OCI-LY7 (cell line): ENCODE data around the gene NEDD4. TPM values are rescaled to one million over a fixed set of nuclear protein-coding genes. Genes with fewer than 3 reads are reported as not detected.

Source experiments
- BruUV-seq: library from RNA; stranded (reverse); fragments of 400-500 nt; replicated peaks from 2 replicates; lab custom pipeline; 2021; lab: Mats Ljungman, UMichigan
- CTCF ChIA-PET: fragments of 300-600 bp; sonication (Branson Sonifier 250); formaldehyde crosslinking; loops from one replicate; lab custom pipeline; 2022; ENCODE audit warnings: antibody characterized with exemption; ENCODE audit not compliant: unreplicated experiment; lab: Charles Lee
- POLR2A ChIA-PET: fragments of 300-600 bp; sonication (Branson Sonifier 250); formaldehyde crosslinking; loops from one replicate; lab custom pipeline; 2022; ENCODE audit warnings: antibody characterized with exemption; lab: Charles Lee
- DNase-seq: peaks from one replicate; pipeline ENCODE4 v3.0.0-alpha.2; 2015; ENCODE audit warnings: low spot score
- H2AFZ ChIP-seq: fragments of 200-600 bp; sonication (generic), shearing (Covaris generic); 2 replicates; pipeline ENCODE4 v1.6.1; 2014; ENCODE audit warnings: mild to moderate bottlenecking, antibody characterized with exemption, low read length, moderate library complexity
- H3K27ac ChIP-seq: fragments of 200-600 bp; sonication (generic); 2 replicates; pipeline ENCODE4 v1.5.1; 2014; ENCODE audit warnings: mixed run types, low read depth, mild to moderate bottlenecking, moderate library complexity, low read length, inconsistent platforms; ENCODE audit not compliant: poor library complexity, severe bottlenecking
- H3K36me3 ChIP-seq: fragments of 200-600 bp; sonication (generic); 2 replicates; pipeline ENCODE4 v1.6.1; 2014; ENCODE audit warnings: mild to moderate bottlenecking, antibody characterized with exemption, low read length, moderate library complexity, mixed read lengths; ENCODE audit not compliant: insufficient read depth
- H3K4me1 ChIP-seq: fragments of 200-600 bp; sonication (generic); 2 replicates; pipeline ENCODE4 v1.5.1; 2014; ENCODE audit warnings: mild to moderate bottlenecking, low read length; ENCODE audit not compliant: insufficient read depth, poor library complexity, severe bottlenecking
- H3K4me2 ChIP-seq: fragments of 200-600 bp; sonication (generic); 2 replicates; pipeline ENCODE4 v1.6.1; 2014; ENCODE audit warnings: mild to moderate bottlenecking, low read length
- H3K4me3 ChIP-seq: fragments of 200-600 bp; sonication (generic); 2 replicates; pipeline ENCODE4 v1.5.1; 2014; ENCODE audit warnings: mild to moderate bottlenecking, low read depth, low read length; ENCODE audit not compliant: poor library complexity, severe bottlenecking
- H3K79me2 ChIP-seq: fragments of 200-600 bp; sonication (generic); 2 replicates; pipeline ENCODE4 v1.6.1; 2016; ENCODE audit warnings: low read depth, mild to moderate bottlenecking, low read length, moderate library complexity, mixed read lengths; ENCODE audit not compliant: insufficient read depth
- H3K9me2 ChIP-seq: fragments of 200-600 bp; sonication (generic); 2 replicates; pipeline ENCODE4 v1.6.1; 2016; ENCODE audit warnings: mild to moderate bottlenecking, low read length, mixed read lengths; ENCODE audit not compliant: insufficient read depth
- H3K9me3 ChIP-seq: fragments of 200-600 bp; sonication (generic); 2 replicates; pipeline ENCODE4 v1.6.1; 2014; ENCODE audit warnings: mild to moderate bottlenecking, mixed run types, low read length, mixed read lengths
- H4K20me1 ChIP-seq: fragments of 200-600 bp; sonication (generic); 2 replicates; pipeline ENCODE4 v1.6.1; 2014; ENCODE audit warnings: mild to moderate bottlenecking, antibody characterized with exemption, low read length, moderate library complexity, mixed read lengths; ENCODE audit not compliant: insufficient read depth
- EZH2phosphoT487 ChIP-seq: fragments of 200-600 bp; sonication (generic); IDR thresholded peaks from 2 replicates; pipeline ENCODE4 v1.6.1; 2018; ENCODE audit warnings: low read depth, borderline replicate concordance, mild to moderate bottlenecking, mixed run types, antibody characterized with exemption, low read length, moderate library complexity, mixed read lengths
- intact Hi-C: fragments of 100-400 bp; cut with micrococcal nuclease; formaldehyde crosslinking; loops from one replicate; pipeline ENCODE4 v1.10.0; 2022; ENCODE audit not compliant: unreplicated experiment
- total RNA-seq, 2 experiments: library from RNA; depleted of rRNA in 1 of 2; stranded (reverse); fragments of >200 nt in 1 of 2; shearing (Covaris generic) in 1 of 2; gene quantifications; 2 replicates each; pipeline ENCODE4 v1.2.3, GENCODE V29; 2014 to 2022
- TF ChIP-seq, protein P1 (sequence below): fragments of 200-600 bp; sonication (generic); conservative IDR thresholded peaks from 2 replicates; pipeline ENCODE4 v1.5.1; 2014; ENCODE audit warnings: mild to moderate bottlenecking, antibody characterized with exemption, low read length, moderate library complexity, mixed read lengths

The NEDD4 gene
- total RNA-seq, 2 experiments from 2014 or later, result 4.8 to 12.7 TPM

DNA sequence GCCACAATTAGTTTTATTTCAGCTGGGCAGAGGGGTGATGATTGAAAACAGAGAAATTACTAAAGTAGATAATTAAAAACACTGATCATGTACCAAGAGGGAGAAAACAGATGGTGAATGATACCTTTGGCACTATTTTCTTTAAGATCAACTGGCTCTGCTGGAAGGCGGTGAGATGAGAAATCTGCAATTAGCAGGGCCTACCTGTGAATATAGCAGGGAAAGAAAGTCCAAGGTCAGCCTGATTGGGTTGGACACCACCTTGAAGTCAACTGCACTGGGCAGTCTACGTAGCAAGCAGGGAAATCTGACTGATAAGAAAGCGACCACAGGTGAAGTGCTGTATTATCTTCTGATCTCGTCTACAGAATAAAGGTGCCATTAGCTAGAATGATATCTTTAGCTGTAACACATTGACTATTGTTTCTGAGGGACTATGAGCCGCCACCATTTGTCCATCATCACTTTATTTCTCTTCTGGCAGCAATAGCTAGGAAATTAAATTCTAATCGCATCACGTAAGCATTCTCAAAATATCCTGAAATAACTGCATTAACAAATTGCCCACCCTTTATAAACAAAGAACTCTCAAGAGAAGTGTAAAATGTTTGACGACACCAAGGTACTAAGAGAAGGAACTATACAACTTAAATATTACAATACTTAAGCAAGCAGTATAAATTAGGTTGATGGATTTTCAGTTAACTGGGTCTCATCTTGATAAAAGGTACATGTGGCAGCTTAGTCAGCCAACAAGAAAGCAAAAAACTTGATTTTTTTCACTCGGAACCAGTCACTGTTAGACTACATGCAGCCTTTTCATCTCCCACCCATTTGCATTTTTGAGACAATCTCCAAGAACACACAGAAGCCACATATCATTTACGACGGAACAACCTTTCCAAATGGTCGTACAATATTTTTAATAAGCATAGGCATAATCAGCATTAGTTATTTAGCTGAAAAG lies 1.3 kb downstream of the NEDD4 start:
- BruUV-seq, result TSS peak; percentile 61
- POLR2A ChIA-PET, result interaction anchor here (0.6 to 1.3 kb wide), 6 partner anchors 9 to 1439 kb away, joined by 3 to 8 read pairs (median 3); no protein-coding TSS in a partner anchor
- intact Hi-C loops, result loop anchor here (2.0 to 5.0 kb wide), 3 partner anchors 253 to 435 kb away; partner anchors contain the start of gene TEX9

DNA sequence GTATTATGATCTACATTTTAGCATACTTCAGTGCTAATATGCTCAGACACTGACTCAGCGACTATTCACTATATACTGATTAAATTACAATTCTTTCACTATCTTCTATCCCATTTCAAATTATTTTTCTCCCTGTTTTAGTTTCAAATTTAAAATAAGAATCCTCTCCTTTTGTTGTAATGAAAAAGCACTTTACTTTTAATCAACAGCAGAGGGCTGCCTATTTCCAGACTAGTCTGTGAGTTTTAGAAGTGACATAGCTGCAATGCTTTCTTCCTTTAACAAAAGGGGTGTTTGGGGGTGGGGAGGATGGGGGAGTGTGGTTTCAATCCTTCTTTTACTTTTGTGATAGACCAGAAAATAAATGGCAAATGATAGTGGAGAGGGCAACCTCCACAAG lies 2.4 kb downstream of the NEDD4 start:
- no peaks in the 10 kb centered on the region for H3K36me3 ChIP-seq
- no peaks in the 10 kb centered on the region for H3K9me3 ChIP-seq
- TF ChIP-seq, protein P1, sequence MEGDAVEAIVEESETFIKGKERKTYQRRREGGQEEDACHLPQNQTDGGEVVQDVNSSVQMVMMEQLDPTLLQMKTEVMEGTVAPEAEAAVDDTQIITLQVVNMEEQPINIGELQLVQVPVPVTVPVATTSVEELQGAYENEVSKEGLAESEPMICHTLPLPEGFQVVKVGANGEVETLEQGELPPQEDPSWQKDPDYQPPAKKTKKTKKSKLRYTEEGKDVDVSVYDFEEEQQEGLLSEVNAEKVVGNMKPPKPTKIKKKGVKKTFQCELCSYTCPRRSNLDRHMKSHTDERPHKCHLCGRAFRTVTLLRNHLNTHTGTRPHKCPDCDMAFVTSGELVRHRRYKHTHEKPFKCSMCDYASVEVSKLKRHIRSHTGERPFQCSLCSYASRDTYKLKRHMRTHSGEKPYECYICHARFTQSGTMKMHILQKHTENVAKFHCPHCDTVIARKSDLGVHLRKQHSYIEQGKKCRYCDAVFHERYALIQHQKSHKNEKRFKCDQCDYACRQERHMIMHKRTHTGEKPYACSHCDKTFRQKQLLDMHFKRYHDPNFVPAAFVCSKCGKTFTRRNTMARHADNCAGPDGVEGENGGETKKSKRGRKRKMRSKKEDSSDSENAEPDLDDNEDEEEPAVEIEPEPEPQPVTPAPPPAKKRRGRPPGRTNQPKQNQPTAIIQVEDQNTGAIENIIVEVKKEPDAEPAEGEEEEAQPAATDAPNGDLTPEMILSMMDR, result no peak
- no peak for TF ChIP-seq EZH2phosphoT487
- no peak overlapping the region for H2AFZ ChIP-seq
- CTCF ChIA-PET, result no interaction called here
- no peak overlapping the region for H3K4me2 ChIP-seq
- no TSS peak for BruUV-seq
- no peaks in the 10 kb centered on the region for H3K79me2 ChIP-seq
- no peaks in the 10 kb centered on the region for H4K20me1 ChIP-seq
- intact Hi-C loops, result loop anchor here (5.0 kb wide), 2 partner anchors 376 to 436 kb away; partner anchors contain the start of gene TEX9
- POLR2A ChIA-PET, result no interaction called here
- no peak overlapping the region for H3K4me3 ChIP-seq
- no peaks in the 10 kb centered on the region for H3K9me2 ChIP-seq
- no peak for DNase-seq
- peaks cover 17% of the 10 kb centered on the region for H3K4me1 ChIP-seq
- no peak overlapping the region for H3K27ac ChIP-seq

More for the DNA sequence above, 1.3 kb downstream of the NEDD4 start:
- Histone ChIP-seq H3K4me2 (peak overlapping the region; percentile 76), H3K4me3 (peak overlapping the region; percentile 84), H3K9me3 (no peaks in the 10 kb centered on the region), H3K9me2 (no peaks in the 10 kb centered on the region), H3K36me3 (no peaks in the 10 kb centered on the region), H3K27ac (no peak overlapping the region), H4K20me1 (no peaks in the 10 kb centered on the region), H2AFZ (peak overlapping the region; percentile 92), H3K79me2 (no peaks in the 10 kb centered on the region), H3K4me1 (peaks cover 17% of the 10 kb centered on the region)
- DNase-seq, result peak; percentile 4
- TF ChIP-seq EZH2phosphoT487, result no peak
- TF ChIP-seq, protein P1, result no peak
- CTCF ChIA-PET, result no interaction called here
